Forelimb muscle (tissue), 1 donor: ENCODE measurements around the gene ATP5MK. TPM values are rescaled to one million over a fixed set of nuclear protein-coding genes. Genes with fewer than 3 reads are reported as not detected.
A peak's percentile ranks its signal among the peaks of the same experiment; 100 is the strongest.
"Not testable (repeated sequence)": the region's sequence is repeated elsewhere in the genome, so short reads cannot be mapped to it uniquely, and the experiment has no call there.

Experiments used
- DNase-seq: peaks from one replicate; pipeline ENCODE4 v3.0.0-alpha.2; 2013; ENCODE audit warnings: low read depth
- polyA plus RNA-seq: library from polyadenylated mRNA; unstranded; fragments of 120-200 nt; gene quantifications from one replicate; pipeline ENCODE4 v1.2.1, GENCODE V29; 2013; ENCODE audit not compliant: insufficient read length

Gene ATP5MK, protein sequence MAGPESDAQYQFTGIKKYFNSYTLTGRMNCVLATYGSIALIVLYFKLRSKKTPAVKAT
- polyA plus RNA-seq, result 225 TPM

DNA sequence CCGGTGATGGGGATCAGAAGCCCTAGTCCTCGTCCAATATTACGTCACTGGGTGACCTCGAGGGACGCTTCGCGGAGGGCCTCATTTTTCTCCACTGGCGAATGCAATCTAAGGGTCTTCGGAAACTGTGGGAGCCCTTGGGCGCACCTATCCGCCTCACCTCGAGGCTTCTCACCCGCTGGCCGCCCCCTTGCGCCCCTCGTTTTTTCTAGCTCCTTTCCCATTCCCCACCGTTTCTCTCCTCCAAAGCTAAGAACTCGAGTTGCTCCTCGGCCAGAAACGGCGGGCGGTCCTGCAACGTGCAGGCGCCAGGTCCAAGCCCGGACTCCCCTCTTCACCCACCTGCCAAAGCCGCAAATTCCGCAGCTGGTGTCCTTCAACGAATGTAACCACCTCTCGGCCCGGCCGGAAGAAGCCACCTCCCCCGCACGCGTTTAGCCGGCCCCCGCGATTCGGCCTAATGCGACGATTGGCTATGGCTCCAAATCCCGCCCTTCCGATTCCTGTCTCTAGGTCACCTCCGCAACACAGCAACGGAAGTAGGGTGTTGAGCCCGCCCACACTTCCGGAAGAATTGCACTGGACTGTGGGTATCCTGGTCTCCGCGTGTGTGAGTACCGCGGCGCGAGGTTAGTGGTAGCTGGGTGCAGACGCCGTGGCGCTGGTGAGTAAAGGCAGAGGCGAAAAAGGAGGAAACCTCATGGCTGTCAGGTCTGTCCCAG lies at the start of gene ATP5MK, which contains the start of gene PDCD11:
Gene ATP5MK, minus strand, starts transcription at position 409 of the 722 bp plus-strand sequence. CDS start 4,018 bp downstream, outside the sequence.
Gene PDCD11, plus strand, starts transcription at position 560 of the 722 bp plus-strand sequence. CDS start 1,801 bp downstream, outside the sequence.
- DNase-seq, result peak; percentile 97

GRCh38 chr10:103445366-103445765 lies 49.1 kb upstream of the ATP5MK start:
- no peak for DNase-seq

- DNase-seq, result no peak
Observed at GRCh38 chr10:103444478-103444877, 48.2 kb upstream of the ATP5MK start.

GRCh38 chr10:103443475-103444185 lies 47.4 kb upstream of the ATP5MK start:
- DNase-seq, result no peak

- no peak for DNase-seq
Observed at GRCh38 chr10:103442031-103442461, 45.8 kb upstream of the ATP5MK start.

DNA sequence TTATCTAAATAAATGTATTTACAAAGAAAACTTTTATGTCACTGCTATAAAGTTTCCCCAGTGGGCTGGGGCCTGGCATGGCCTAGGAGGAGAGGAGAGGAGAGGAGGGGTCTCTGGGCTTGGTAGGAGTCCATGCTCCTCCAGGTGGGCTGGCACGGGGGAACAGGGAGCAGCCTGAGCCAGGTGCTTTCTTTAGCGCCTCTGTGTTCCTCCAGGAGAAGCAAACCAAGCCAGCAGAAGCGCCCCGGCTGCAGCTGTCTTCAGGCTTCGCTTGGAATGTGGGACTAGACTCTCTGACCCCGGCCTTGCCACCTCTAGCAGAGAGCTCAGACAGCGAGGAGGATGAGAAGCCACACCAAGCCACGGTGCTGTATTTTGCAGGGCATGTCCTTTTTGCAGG lies 45.3 kb upstream of the ATP5MK start:
- no peak for DNase-seq

- no peak for DNase-seq
Observed at GRCh38 chr10:103441206-103441605, 44.9 kb upstream of the ATP5MK start.

DNA sequence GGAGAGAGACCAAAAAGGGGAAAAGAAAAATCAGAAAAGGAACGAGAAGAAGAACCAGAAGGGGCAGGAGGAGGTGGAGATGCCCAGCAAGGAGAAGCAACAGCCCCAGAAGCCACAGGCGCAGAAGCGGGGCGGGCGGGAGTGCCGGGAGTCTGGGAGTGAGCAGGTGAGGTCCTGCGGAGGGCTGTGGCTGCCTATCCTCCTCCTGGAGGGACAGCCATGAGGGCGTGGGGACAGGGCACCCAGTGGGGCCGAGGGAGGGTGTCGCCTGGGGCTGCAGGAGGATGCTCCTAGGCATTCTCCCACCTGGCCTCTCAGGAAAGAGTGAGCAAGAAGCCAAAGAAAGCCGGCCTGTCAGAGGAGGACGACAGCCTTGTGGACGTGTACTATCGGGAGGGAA lies 44.1 kb upstream of the ATP5MK start:
- DNase-seq, result no peak

DNA sequence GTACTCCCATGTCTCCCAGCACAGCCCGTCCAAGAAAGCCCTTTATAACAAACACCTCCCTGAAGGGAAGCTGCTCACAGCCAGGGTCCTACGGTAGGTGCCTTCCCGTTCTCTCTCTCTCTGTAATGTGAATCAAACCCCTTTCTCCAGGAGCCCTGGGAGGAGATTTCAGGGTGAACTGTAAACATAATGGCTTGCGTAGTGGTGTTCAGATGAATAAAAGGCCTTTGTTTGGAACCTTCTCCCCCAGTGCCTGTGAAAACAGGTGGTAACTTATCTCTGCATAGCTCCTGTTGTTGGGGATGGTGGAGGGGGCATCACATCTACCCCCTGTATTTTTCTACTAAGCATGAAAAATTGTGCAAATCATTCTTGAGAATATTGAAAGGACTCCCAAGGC lies 43.5 kb upstream of the ATP5MK start:
- no peak for DNase-seq

DNA sequence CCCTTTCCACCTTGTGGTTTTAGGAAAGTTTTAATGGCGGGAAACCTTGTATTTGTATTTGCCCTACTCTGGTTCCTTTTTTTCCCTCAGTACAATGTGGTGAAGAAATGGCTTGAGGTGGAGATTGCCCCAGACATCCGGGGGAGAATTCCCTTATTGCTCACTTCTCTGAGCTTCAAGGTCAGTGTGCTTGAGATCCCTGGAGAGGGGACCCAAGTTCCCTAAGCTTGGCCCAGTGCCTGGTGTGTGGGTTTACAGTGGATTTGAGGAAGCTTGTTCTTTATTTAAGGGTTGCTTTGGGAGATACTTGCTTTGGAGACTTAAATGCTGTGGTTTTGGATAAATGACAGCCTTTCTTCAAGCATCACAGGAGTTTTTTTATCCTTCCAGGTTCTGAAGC lies 37.6 kb upstream of the ATP5MK start:
- DNase-seq, result no peak

DNA sequence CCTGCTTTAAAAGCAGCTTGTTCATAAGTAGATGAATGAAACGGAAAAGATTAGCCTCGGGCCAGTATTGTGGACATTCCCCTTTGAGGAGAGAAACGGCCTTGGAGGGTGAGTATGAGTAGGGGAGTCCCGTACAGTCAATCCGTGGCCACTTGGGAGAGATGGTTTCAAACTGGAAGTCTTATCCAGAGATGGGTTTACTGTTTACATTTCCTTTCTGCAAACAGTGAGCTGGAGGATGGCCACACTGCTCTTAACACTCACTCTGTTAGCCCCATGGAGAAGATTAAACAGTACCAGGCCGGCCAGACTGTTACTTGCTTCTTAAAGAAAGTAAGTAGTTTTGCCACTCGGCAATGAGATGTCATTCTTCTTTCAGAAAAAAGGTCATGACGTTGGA lies 35.6 kb upstream of the ATP5MK start:
- no peak for DNase-seq

- no peak for DNase-seq
Observed at GRCh38 chr10:103429647-103430046, 33.4 kb upstream of the ATP5MK start.

- DNase-seq, result no peak
Observed at GRCh38 chr10:103428989-103429643, 32.8 kb upstream of the ATP5MK start.

GRCh38 chr10:103427866-103428265 lies 31.6 kb upstream of the ATP5MK start:
- DNase-seq, result no peak

DNA sequence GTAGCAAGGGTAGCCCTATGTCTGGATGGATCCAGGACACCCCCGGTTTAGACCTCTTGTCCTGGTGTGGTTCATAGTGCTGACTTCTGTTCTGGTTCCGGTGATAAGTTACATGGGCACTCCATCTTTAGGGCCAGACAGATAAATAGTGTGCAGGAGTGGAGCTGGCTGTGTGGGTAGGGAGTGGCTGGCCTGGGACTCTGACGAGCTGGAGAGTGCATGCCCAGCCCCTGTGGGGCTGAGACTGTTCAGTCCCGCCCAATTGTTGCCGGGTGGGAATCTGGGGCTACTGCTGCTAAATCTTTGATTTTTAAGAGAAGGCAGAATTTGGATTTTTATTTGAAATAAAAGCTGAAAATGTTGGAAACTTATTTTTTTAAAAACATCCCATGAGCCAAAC lies 27.5 kb upstream of the ATP5MK start:
- DNase-seq, result no peak

DNA sequence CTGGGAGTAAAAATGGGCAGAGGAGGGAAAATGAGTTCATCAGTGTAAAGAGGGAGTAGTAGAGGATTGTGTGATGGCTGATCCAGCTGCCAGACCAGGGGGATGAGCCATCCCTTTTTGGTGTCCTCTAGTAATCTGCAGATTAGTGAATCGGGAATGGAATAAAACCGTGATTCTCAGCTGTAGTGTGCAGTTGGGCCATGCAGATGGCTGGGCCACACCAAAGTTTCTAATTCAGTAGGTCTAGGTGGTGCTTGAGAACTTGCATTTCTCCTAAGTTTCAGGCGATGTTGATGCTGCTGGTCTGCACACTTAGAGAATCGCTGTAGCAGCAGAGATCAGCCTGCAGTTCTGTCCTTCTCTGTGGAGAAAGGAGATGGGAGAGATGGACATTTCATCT lies 22.8 kb upstream of the ATP5MK start:
- DNase-seq, result no peak

- DNase-seq, result no peak
Observed at GRCh38 chr10:103417601-103418000, 21.3 kb upstream of the ATP5MK start.

GRCh38 chr10:103417148-103417469 lies 20.8 kb upstream of the ATP5MK start:
- not testable (repeated sequence) for DNase-seq

DNA sequence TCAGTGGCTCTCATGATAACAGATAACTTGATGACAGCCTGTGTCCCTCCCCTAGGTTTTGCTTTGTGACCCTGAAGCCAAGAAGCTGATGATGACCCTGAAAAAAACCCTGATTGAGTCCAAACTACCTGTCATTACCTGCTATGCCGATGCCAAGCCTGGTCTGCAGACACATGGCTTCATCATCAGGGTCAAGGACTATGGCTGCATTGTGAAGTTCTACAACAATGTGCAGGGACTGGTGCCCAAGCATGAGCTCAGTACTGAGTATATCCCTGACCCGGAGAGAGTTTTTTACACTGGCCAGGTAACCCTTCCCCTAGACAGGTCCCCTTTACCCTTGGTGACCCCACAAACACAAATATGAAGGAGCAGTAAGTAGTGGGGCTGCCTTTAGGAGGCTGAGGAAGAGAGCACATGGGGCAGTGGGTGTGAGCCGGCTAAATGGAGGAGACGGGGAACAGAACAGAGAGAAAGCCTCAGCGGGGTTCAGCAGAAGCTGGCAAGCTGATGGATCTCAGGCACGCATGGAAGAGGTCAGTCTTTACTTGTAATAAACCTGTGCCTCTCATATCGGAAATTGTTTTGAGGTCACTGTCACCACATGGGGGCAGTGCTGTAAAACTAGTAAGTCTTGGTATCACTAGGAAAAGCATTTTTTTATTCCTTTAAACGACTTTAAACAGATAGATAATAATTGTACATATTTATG lies 20.3 kb upstream of the ATP5MK start:
- peak; percentile 43 for DNase-seq

DNA sequence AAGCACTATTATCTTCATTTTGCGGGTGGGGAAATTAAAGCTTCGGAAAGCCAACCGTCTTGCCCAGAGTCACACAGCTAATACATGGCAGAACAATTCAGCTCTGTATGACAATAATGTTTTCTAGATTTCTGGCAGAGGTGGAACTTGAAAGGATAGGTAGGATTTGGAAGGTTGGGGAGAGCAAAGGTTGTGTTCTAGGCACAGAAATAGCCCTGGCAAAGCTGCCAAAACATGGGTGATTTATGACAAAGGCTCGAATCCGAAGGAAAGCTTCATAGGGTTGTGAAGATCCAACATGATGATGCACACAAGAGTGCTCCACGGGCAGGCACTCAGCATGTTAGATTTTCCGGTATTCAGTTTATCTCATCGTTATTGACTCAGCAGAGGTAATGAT lies 19.3 kb upstream of the ATP5MK start:
- DNase-seq, result no peak

DNA sequence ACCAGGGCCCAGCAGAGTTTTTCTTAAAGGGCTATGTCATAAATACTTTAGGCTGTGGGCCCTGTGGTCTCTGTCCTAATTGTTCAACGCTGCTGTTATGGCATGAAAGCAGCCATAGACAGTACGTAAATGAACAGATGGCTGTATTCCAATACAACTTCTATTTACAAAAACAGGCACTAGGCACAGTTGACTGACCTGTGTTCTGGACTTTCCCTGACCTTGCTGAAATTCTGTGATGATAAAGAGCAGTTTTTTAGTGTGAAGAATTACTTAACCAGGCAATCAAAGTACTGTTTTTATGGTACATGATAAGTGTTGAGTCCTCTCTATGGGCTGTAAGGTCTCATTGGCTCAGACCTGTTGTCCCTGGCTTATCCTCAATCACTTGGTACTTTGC lies 17.3 kb upstream of the ATP5MK start:
- no peak for DNase-seq
